ENCODE measurements around the gene BTAF1.
"Not testable (repeated sequence)": the region's sequence is repeated elsewhere in the genome, so short reads cannot be mapped to it uniquely, and the experiment has no call there.

The BTAF1 gene

DNA sequence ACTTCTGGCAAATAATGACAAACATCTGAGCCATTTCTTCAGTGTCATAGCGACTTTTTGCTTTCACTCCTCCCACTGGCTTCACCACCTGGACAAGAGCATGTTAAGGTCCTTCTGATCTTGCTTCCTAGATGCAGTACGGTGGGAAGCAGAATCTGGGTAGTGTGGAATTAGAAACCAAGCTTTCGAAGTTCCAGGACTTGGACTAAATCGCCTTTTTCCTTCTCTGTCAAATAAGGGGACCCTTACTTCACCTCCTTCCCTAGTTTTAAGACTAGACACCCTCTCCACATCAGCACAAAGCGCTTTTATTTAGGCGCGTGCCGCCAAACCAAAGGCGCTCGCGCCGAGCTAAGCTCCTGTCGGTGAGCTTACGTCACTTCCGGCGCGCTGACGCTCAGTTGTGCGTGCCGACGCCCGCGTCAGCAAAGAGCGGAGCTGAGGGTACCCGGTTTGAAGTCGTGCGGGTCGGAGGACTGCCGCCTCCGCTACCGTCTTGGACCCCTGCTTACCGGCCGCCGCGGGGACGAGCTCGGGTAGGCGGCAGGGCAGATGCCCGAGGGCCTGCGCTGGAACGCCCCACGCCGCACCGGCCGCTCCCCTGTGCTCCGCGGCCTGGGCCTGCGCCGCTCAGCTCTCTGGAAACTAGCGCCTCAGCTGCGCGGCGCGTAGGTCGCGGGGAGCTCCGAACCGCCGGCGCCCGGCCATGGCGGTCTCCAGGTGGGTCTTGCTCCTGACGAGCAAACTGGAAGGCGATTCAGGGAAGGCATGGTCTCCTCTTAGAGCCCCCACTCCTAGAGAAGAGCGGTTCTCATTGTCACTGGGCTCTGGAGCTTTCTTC, at the start of gene BTAF1:
BTAF1 (plus strand) TSS at position 400 of the 841 bp plus-strand sequence; CDS start at position 707, 307 bp downstream.
- peak; percentile 94 for DNase-seq (ENCODE audit: low read depth)

DNA sequence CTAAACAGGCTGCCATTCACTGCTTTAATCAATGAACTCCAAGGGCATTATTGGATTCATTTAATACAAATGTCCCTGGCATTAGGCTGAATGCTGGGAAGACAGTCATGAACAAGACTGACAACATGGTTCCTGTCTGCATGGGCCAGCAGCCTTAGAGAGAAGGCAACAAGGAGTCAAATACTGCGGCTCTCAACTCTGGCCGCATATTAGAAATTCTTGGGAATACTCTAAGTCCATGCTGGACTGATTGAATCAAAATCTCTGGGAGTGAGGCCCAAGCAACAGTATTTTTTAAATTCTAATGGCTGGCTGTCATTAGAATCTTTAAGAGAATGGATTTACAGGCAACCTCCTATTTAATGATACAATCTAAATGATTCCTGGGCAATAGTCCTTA, 48.4 kb upstream of the BTAF1 start:
- DNase-seq (ENCODE audit: low read depth), result no peak

DNA sequence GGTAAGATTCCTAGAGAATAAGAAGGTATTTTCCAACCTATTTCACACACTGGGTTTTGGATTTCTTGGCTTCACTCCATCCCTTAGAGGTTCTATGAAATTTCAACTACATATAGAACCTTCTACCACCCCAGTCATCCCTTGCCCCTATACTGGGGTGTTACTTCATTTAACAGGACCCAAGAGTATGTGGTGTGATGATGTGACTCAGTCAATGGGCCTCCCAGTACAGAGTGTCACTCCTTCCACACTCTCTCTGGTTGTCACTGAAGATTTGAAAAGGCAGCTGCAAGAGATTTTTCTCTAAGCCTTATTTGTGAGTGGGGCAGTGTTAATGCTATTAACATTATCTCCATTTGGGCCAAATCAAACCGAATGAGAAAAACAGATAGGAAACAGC, 47.8 kb upstream of the BTAF1 start:
- no peak for DNase-seq (ENCODE audit: low read depth)

DNA sequence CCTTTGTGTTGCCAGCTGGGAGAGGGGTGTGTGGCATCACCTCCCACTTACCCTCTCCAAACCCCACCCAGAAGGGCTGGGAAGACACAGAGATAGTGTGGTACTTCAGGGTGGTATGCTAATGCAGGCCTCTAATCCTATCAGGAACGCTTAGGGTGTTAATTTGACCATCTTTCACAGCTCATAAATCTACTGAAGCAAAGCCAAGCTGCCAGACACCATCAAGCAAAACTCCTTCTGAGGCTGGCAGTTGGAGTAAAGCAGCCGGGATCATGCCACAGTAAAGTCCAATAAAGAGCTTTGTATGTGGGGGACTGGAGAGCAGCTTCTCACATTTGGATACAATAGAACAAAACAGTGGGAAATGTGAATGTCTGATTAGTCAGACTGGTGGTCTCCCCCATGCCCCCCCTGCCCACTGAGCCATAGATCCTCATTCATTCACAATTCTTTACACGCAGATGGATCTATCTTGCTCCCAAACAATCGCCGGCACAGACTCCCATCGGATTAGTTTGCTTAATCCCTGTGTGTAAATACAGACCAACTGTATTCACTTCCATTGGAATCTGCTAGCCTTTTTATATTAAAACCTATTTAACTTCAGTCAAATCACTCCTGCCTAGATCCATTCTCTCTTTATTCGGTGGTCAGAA, 43.9 kb upstream of the BTAF1 start:
- DNase-seq (ENCODE audit: low read depth), result no peak

DNA sequence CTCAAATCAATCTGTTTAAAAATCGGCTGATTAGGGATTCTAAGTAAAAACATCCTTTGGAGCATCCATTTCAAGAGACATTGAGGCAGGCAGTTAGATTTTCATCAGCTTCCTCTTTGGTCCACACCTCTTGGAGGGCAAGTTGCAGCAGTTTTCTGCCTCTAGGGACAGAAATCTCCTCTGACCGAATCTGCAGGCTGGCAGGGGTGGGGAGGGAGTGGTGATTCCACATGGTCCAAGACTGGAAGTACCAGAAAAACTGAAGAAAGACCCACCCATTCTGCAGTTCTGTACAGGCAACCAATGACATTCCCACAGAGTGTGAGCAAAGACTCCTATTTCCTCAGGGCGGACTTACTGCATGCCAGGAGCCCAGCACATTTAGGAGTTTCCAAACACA, 43.3 kb upstream of the BTAF1 start:
- peak; percentile 38 for DNase-seq (ENCODE audit: low read depth)

DNA sequence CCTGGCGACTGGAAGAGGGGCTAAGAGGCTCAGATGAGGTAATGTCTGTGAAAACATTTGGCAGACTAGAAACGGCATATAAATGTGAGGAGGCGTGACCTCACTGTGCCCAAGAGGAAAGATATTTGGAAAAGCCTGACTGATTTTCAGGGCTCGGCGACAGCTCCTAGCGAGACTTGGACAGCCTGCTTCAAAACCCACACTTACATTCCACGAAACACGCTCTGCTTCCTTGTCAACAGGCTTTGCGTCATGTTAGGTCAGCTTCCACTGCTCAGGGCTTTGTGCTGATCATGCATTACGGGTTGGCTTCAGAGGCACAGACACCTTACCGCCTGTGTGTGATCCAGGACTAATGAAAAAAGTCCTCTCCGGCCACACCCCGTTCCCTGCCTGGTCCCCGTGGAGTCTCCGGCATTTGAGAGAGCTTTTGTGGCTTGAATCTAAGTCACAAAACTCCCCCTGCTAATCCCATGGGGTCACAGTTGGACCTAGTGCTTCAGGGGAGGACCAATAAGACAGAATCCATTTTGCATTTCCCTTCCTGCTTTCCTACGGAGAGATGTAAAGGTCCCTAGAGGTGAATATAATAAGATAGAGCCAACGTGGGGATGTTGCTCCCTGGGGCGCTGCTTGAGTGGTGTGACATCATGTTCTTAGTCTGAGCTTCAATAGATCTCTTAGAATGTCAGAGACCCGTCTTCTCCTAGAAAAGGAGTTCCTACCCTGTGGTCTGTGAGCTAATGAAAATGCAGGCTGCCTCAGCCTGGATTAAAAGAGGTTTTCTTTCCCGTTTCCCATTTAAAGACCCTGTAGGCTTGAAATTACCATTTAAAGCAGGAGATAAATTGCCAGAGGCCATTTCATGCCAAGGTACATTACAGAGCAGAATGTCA, 39.8 kb upstream of the BTAF1 start:
- DNase-seq (ENCODE audit: low read depth), result peak; percentile 38

DNA sequence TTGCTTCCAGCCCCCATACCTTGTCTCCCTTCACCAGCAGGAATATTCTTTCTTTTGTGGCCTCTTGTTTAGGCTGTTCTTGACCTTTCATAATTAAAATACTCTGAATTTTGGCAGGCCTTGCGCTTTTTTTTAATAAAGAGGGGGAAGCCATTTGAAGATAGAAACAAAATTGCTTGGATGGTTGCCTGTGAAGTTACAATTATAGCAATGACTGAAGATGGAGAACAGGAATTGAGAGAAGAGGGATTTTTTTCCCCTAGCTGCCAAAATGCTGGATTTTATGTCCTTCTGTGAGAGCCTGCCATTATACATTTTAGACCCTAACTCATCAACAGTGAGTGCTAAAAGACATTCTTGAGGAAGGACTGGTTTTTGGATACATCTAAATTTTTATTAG, 39.0 kb upstream of the BTAF1 start:
- no peak for DNase-seq (ENCODE audit: low read depth)

DNA sequence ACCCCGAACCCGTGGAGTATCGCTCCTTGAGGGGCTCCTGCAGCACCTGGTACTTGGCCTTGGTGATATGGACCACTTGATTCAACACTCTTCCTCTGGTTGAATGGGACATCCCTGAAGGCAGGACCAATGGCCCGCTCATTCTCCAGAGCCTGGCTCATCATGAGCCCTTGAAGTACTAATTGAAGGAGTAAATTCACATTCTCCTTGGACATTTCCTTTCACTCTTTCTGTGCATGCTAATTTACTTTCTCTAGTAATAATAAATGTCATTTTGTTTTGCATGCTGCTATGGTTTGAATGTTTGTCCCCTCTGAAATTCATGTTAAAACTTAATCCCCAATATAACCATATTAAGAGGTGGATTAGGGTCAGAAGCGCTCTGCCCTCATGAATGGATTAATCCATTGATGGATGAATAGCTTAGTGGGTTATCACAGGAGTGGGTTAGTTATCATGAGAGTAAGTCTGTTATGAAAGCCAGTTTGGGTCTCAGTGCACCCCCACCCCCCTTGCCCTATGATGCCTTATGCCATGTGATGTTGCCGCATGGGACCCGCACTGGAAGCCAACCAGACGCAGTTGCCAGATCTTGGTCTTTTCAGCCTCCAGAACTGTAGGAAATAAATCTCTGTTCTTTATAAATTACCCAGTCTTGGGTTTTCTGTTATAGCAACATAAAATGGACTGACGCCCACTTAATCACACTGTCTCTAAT, 38.0 kb upstream of the BTAF1 start:
- DNase-seq (ENCODE audit: low read depth), result no peak

DNA sequence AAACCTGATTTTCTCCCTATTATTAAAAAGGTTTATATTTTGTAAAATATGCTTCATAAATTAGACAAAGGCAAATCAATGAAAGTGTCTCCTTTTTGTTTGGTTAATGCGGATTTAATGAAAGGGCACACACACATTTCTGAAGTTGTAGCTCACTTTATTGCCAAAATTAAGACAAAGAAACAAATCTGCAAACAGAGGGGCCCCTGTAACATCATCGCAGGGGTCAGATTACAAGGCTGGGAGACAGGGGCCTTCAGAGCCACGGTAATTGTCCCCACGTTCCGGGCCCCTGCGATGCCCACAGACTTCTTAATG, 36.7 kb upstream of the BTAF1 start:
- DNase-seq (ENCODE audit: low read depth), result no peak

DNA sequence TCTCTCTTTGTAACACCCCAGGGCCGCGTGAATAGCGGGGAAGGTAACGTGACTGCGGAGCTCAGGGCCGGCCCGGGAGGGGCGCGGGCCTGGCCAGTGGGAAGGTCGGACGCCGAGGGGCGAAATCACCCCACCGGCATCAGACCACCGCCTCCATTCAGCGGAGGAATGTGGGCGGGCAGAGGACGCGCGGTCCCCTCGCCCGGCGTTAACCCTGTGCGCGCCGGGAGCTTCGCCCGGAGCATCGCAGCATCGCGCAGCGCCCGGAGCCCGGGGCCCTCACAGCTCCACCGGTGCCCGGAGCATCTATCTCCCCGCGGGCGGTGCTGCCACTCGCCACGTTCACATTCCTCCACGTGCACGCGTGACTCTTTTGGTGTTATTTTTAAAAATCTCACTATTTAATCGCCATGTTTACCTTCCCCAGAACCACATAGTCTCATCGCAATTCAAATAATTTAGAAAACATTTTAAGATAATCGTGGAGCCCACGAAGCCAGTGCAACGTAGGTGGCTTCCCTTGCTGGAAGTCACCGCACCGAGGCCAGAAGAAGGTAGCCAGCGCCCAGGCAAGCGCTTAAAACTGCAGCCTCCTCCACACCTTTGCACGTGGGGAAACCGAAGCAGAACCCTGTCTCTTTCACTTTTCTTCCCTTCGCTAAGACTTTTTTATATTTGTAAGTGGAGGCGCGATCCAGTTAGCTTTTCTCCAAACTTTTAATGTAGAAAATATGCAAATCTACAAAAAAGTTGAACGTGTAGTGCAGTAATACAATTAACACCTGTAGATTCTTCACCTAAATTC, 36.1 kb upstream of the BTAF1 start:
- DNase-seq (ENCODE audit: low read depth), result peak; percentile 24

DNA sequence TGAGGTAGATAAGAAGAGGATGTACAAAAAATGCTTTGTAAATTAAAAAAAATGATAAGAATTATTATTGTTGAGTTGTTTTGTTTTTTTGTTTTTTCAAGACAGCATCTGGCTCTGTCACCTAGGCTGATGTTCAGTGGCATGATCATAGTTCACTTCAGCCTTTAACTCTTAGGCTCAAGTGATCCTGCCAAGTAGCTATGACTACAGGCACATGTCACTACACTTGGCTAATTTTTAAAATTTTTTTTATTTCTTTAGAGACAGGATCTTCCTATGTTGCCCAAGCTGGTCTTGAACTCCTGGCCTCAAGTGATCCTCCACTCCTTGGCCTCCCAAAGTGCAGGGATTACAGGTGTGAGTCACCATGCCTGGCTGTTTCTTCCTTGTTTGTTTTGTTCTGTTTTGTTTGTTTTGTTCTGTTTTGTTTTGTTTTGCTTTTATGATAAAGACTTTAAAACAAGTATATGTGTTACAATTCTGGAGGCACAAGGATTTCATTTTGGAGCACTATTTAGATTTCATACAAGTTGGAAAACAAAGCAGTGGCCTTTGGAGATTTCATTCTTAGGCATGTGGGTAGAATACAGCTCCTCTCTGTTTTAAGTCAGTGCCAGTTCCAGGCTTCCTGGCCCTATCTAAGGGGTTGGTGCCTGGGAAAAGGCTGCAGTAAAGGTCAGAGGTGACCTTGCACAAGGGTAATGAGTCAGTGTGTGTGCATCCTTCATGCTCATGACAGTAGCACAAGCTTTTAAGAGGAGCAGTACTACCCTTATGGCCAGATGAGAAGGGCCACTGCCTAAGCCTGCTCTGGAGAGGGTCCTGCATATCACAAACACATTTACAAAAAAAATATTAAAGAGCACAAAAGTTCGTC, 32.2 kb upstream of the BTAF1 start:
- peak; percentile 77 for DNase-seq (ENCODE audit: low read depth)

DNA sequence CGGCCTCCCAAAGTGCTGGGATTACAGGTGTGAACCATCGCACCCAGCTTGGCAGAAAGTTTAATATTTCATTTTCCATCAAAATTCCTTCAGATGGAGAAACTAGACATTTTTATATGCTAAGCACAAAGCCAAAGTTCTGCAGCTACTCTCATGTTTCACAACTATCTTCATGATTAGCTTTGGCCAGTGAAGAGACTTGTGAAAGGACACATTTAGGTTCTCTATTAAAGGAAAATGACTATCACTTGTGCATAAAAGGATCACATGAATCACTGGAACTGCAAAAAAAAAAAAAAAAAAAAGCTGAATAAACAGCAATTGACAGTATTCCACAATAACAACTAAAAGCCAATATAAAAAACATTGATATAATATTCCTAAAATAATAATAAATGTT, 30.5 kb upstream of the BTAF1 start:
- DNase-seq (ENCODE audit: low read depth), result no peak

DNA sequence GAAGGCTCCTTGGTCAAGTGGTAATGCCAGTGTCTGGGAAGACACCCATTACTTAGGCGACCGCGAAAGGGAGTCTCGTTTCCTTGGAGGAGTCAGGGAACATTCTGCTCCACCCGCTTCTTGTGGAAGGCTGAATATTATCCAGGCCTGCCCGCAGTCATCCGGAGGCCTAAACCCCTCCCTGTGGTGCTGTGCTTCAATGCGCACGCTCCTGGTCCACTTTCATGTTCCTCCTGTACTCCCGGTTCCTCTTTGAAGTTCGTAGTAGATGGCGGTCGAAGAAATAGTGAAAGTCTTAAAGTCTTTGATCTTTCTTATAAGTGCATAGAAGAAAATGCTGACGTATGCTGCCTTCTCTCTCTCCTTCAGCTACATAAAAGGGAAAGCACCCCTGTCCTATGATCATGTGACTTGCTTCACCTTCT, 29.3 kb upstream of the BTAF1 start:
- DNase-seq (ENCODE audit: low read depth), result not testable (repeated sequence)

DNA sequence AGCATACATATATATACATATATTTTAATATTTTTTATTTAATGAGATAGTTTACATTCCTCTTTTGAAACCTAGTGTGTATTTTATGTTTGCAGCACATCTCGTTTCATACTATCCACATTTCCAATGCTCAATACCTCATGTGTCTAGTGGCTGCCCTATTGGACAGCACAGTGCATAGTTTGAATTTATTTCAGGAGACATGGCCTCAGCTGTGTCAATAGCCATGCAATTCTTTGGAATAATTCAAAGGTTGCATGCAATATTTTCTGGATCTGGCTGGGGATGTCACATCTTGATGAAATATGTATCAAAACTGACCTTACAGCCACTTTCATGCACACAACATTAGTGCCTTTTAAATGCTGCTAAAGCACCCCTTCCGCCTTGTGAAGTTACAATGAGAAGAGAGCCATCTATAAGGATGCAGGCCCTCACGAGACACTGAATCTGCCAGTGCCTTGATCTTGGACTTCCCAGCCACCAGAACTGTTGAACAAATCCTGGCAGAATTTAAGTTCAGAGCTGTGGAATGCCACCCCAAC, 27.3 kb upstream of the BTAF1 start:
- DNase-seq (ENCODE audit: low read depth), result no peak

DNA sequence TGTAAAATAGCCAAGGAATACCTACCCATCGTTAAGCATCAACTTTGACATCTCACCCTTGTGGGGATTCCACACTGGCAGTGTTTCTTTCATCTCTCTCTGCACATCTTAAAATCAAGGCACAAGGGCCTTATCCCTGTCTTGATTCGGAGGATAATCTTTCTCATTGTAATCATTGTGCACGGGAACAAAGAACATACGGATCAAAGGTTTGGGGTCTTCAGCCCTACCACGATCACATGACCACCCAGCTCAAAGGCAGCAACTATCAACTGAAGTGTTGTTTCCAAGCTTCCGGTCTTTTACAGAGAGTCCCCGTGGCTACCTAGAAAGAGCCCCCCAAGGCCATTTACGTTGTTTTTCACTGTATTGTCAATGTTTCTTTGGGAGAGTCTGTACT, 26.1 kb upstream of the BTAF1 start:
- DNase-seq (ENCODE audit: low read depth), result no peak

DNA sequence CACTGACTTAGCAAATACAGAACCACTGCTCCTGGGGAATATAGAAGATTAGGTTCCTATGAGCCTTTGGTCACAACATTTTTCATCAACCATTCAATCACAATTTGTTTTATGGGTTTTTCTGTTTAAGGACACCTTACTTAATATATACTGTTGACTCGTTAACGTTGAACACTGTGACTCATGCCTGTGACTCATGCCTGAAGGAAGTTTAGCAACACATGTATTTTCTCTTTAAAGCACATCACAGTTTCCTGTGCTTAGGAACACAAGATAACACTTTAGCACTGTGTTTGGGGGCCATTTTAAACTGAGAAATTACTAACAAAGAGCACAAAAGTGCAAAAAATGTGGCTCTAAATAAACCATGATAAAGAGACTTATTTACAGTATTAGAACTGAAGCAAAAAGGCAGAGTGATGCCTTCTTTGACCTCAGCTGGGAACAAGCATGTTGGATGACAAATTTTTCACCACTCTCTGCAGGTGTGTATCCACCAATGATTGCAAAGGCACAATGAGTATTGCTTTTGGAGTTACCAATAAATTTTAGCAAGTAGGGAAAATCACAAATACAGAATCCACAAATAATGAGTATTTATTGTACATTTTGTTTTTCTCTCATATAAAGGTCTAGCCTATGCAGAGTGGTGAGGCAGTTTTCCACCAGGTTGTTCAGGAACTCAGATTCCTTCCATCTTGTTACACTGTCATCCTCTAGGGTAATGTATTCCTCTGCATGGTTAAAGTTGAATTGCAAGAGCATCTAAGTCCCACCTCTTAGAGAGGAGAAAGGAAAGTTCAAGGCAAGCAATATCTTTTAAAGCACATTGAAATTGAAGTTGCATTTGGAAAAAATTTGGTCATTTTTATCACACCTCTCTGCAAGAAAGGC, 21.5 kb upstream of the BTAF1 start:
- DNase-seq (ENCODE audit: low read depth), result peak; percentile 76

DNA sequence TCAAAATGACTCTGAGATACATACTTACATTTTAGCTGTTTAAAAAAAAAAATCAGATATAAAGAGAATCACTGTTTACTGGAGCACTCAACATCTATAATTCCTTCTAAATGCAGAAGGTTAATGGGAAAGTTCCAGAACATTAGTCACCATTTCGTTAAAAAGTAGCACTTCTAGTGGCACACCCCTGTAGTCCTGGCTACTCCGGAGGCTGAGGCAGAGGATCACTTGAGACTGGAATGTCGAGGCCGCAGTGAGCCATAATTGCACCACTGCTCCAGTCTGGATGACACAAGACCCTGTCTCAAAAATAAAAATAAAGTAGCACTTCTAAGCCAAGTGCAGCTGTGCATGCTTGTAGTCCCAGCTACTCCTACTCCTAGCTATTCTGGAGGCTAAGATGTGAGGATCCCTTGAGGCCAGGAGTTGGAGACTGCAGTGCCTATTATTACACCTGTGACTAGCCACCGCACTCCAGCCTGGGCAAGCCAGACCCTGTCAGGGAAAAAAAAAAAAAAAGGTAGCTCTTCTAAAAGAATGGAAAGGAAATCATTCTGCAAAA, 16.5 kb upstream of the BTAF1 start:
- peak; percentile 6 for DNase-seq (ENCODE audit: low read depth)

DNA sequence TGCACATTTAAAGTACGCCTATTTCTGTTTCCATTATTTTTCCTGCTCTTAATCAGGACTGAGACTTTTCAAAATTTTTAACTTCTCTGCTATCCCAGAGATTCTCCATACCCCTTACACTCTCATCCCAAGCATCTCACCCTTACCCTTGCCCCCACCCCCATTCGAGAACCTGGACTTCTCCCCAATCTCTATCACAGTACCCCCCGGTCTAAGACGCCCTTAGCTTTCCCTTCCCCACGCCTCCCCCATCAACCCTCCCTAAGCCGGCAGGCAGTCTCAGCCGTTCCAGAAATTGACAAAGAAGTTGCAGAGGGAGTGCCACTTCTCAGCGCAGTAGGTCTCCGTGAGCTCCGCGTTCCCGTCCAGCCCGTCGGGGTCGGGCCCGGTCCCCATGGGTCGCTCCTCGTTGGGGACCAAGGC, 15.6 kb upstream of the BTAF1 start:
- peak; percentile 3 for DNase-seq (ENCODE audit: low read depth)

All from fibroblast of gingiva (primary cell).